Kidney (tissue), 14 donors: ENCODE data around the gene IL4I1. TPM values are rescaled to one million over a fixed set of nuclear protein-coding genes. Genes with fewer than 3 reads are reported as not detected.

Source experiments
- DNase-seq, 5 donors: peaks; one replicate each; pipeline ENCODE4 v3.0.0-alpha.2; 2013 to 2020
- FAIRE-seq: peaks from 2 replicates; lab custom pipeline; 2012; peaks lifted over from hg19 to GRCh38; lab: Jason Lieb, UNC
- H3K27ac ChIP-seq, 2 donors: one replicate each; pipeline ENCODE4 v1.7.0; 2013; ENCODE audit warnings: low read depth in 2 of 2, low read length in 2 of 2, inconsistent platforms in 1 of 2
- H3K27me3 ChIP-seq: one replicate; pipeline ENCODE4 v1.7.1; 2013; ENCODE audit warnings: low read length, inconsistent platforms; ENCODE audit not compliant: control insufficient read depth, insufficient read depth
- H3K36me3 ChIP-seq, 3 donors: one replicate each; pipeline versions ENCODE4 v1.7.0 to v1.7.1; 2013; ENCODE audit warnings: low read length in 3 of 3, control low read depth in 1 of 3, inconsistent platforms in 1 of 3; ENCODE audit not compliant: insufficient read depth in 3 of 3, control insufficient read depth in 2 of 3
- H3K4me1 ChIP-seq, 3 donors: one replicate each; pipeline versions ENCODE4 v1.7.0 to v1.7.1; 2013; ENCODE audit warnings: low read length in 3 of 3, inconsistent platforms in 1 of 3, low read depth in 1 of 3; ENCODE audit not compliant: control insufficient read depth in 2 of 3, insufficient read depth in 2 of 3
- H3K4me3 ChIP-seq, 3 donors: one replicate each; pipeline versions ENCODE4 v1.7.0 to v1.8.1; 2013; ENCODE audit warnings: low read length in 3 of 3, control low read depth in 1 of 3, inconsistent platforms in 1 of 3
- H3K9ac ChIP-seq, 3 donors: one replicate each; pipeline versions ENCODE4 v1.7.0 to v1.7.1; 2013; ENCODE audit warnings: low read length in 3 of 3, control low read depth in 1 of 3, inconsistent platforms in 1 of 3
- H3K9me3 ChIP-seq, 3 donors: one replicate each; pipeline versions ENCODE4 v1.7.0 to v1.7.1; 2013; ENCODE audit warnings: low read length in 3 of 3, control low read depth in 1 of 3, inconsistent platforms in 1 of 3; ENCODE audit not compliant: control insufficient read depth in 2 of 3, insufficient read depth in 1 of 3
- CTCF ChIP-seq: IDR thresholded peaks from 3 replicates; pipeline ENCODE4 v1.5.1; 2012; ENCODE audit warnings: mild to moderate bottlenecking, moderate library complexity, borderline replicate concordance; ENCODE audit not compliant: insufficient read depth; ENCODE audit errors: extremely low read depth
- intact Hi-C: fragments of 100-400 bp; cut with DNase I; formaldehyde crosslinking; loops from one replicate; pipeline ENCODE4 v1.11.1; 2022
- polyA plus RNA-seq: library from polyadenylated mRNA; stranded (reverse); fragments of 350-450 nt; fragmentation: Illumina TruSeq; extraction: RNeasy Lipid Tissue Mini Kit (QIAGEN cat#74804); gene quantifications from one replicate; pipeline ENCODE4 v1.2.3, GENCODE V29; 2014; ENCODE audit warnings: low read depth, low replicate concordance; ENCODE audit not compliant: insufficient read depth
- total RNA-seq: library from RNA; stranded (reverse); fragmentation: NEBNext Ultra II Directional; extraction: Animal tissue kit (Norgen Biotek cat#: 25700); gene quantifications from one replicate; pipeline ENCODE4 v1.2.1, GENCODE V29; 2021
- donor health status: control.
- donor health status: control.
- donor health status: control.
- donor health status: control.
- donor health status: control.
- donor health status: DM: yes; HTN: yes; CAD: no.
- donor health status: Normal renal cell carcinoma (clear cell type).

IL4I1 gene
- total and polyA plus RNA-seq, 2 donors from 2014 or later: 0.82 to 12.8 TPM

GRCh38 chr19:49884109-49884508 lies 12.6 kb downstream of the IL4I1 start:
- intact Hi-C loops: no loop called here
- DNase-seq (peak in 2 of 5 donors; percentile 48 to 74), FAIRE-seq (no peak)
- H3K27ac ChIP-seq: no peak overlapping the region
- TF ChIP-seq CTCF: no peak
- H3K9ac ChIP-seq: no peak overlapping the region
- peaks cover 0 to 2% (median 0%) of the 10 kb centered on the region in 3 donors for H3K4me1 ChIP-seq
- H3K4me3 ChIP-seq: no peak overlapping the region
- peaks cover 0 to 5% (median 0%) of the 10 kb centered on the region in 3 donors for H3K9me3 ChIP-seq
- H3K36me3 ChIP-seq: peaks cover 8 to 56% (median 34%) of the 10 kb centered on the region in 3 donors
- no peaks in the 10 kb centered on the region for H3K27me3 ChIP-seq

- Histone ChIP-seq H3K27ac (no peak overlapping the region), H3K4me3 (no peak overlapping the region), H3K4me1 (peaks cover 0 to 11% (median 6%) of the 10 kb centered on the region in 3 donors), H3K9me3 (peaks cover 0 to 5% (median 0%) of the 10 kb centered on the region in 3 donors), H3K27me3 (no peaks in the 10 kb centered on the region), H3K36me3 (peaks cover 8 to 63% (median 34%) of the 10 kb centered on the region in 3 donors), H3K9ac (no peak overlapping the region)
- no peak for TF ChIP-seq CTCF
- intact Hi-C loops: no loop called here
- FAIRE-seq (no peak), DNase-seq (no peak)
Measured at GRCh38 chr19:49883094-49883493, 13.6 kb downstream of the IL4I1 start.

GRCh38 chr19:49882643-49883042 lies 14.0 kb downstream of the IL4I1 start:
- FAIRE-seq (no peak), DNase-seq (peak in 2 of 5 donors; percentile 32 to 76)
- H3K36me3 ChIP-seq: peaks cover 8 to 63% (median 34%) of the 10 kb centered on the region in 3 donors
- H3K4me1 ChIP-seq: peaks cover 0 to 13% (median 6%) of the 10 kb centered on the region in 3 donors
- no peak overlapping the region for H3K27ac ChIP-seq
- peaks cover 0 to 5% (median 0%) of the 10 kb centered on the region in 3 donors for H3K9me3 ChIP-seq
- intact Hi-C loops: no loop called here
- no peak overlapping the region for H3K9ac ChIP-seq
- H3K4me3 ChIP-seq: no peak overlapping the region
- TF ChIP-seq CTCF: no peak
- no peaks in the 10 kb centered on the region for H3K27me3 ChIP-seq
